ENCODE data around the gene C3orf80. TPM values are rescaled to one million over a fixed set of nuclear protein-coding genes. Genes with fewer than 3 reads are reported as not detected.

C3orf80 gene
- total and polyA plus RNA-seq, 10 of the 15 experiments (the other 5 are each of a cell fraction or from before 2014, with no cell fraction given): 0.02 to 0.04 TPM; not detected in 8

DNA sequence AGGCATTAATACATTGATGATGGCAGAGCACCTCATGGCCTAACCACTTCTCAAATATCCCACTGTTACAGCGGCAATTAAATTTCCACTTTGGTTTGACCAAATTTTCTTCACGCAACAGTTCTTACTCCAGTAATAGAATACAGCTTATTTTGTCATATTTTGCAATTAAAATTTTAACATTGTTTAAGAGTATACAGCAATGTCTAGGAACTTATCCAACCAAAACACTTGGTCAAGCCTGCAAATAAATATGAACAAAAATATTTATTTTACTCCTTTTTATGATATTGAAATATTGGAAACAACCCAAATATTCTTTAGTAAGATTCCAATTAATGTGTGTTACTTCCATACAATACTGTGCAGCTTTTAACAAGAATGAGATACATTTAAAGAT lies 45.3 kb upstream of the C3orf80 start:
- H3K27ac ChIP-seq (ENCODE audit: control insufficient read depth, insufficient read depth): no peak overlapping the region
- no peaks in the 10 kb centered on the region for H3K9me3 ChIP-seq (replicated peaks; ENCODE audit: control insufficient read depth, insufficient read depth, low read length)
- H3K4me3 ChIP-seq: no peak overlapping the region
- H4K20me1 ChIP-seq (ENCODE audit: control insufficient read depth, insufficient read depth): no peaks in the 10 kb centered on the region
- ChIA-PET RAD21 (ENCODE audit: unreplicated experiment) (no interaction called here), SMC1A (ENCODE audit: uncharacterized antibody, unreplicated experiment) (no interaction called here), POLR2A (no interaction called here), CTCF (no interaction called here)
- intact Hi-C loops (cut with micrococcal nuclease; ENCODE audit: unreplicated experiment): no loop called here
- H3K79me2 ChIP-seq (ENCODE audit: control insufficient read depth, insufficient read depth, low read length): no peaks in the 10 kb centered on the region
- DNase-seq (ENCODE audit: low read depth, low spot score) (no peak), ATAC-seq (no peak), FAIRE-seq (no peak)
- in situ Hi-C loops (cut with MboI): no loop called here
- BruUV-seq (replicated peaks): no TSS peak
- no peak overlapping the region for H2AFZ ChIP-seq (ENCODE audit: control insufficient read depth, low read depth, low read length)
- no peaks in the 10 kb centered on the region for H3K36me3 ChIP-seq (ENCODE audit: control insufficient read depth in 2 of 2, insufficient read depth in 2 of 2, low read length in 1 of 2)
- H3K9ac ChIP-seq (ENCODE audit: control insufficient read depth, insufficient read depth, low read length): no peak overlapping the region
- 68% methylated on average over 2 of the region's 2 CpGs for WGBS (ENCODE audit: insufficient coverage, insufficient replicate concordance, low lambda C conversion rate, missing lambda C conversion rate)
- H3K27me3 ChIP-seq (replicated peaks in 1 of 2; ENCODE audit: control insufficient read depth in 2 of 2, insufficient read depth in 2 of 2, low read length in 1 of 2): no peaks in the 10 kb centered on the region
- no peaks in the 10 kb centered on the region for H3K4me1 ChIP-seq (ENCODE audit: control insufficient read depth, insufficient read depth, low read length)
- no peak for TF ChIP-seq ZZZ3 (IDR thresholded peaks at IDR 0.05; ENCODE audit: control insufficient read depth, insufficient read length, low read depth)
- no peak for TF ChIP-seq BRCA1 (IDR thresholded peaks at IDR 0.05; ENCODE audit: low read depth, low read length)
- TF ChIP-seq ZSCAN29 (IDR thresholded peaks at IDR 0.05): no peak
- no peak overlapping the region for H3K4me2 ChIP-seq (ENCODE audit: control insufficient read depth, insufficient read depth)

DNA sequence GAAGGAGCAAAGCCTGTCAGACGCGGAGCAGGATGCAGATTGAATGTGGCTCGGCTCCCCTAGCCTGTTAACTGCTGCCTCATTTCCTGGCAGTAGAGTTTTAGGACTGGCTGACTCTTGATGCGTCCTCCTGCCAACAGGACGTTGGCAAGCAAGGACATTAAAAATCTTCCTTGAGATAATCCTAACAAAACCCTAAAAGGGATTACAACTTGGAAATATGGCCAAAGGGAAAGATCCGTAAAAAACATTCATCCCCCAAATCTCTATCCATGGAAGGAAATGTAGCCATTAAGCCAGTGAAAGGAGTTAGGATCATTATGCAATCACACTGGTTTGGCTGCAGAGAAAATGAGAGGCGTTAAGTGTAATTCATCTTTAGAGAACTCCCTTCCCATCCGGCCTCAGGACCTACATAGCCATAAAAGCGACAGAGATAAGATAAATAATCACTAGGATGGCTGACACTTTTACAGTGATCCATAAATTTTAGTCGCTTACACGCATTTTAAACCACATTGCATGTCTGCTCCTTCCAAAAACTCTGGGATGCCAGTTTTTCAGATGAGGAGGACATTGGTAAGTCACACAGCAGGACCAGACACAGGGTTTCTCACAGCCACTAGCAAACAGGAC lies 44.5 kb upstream of the C3orf80 start:
- H3K4me1 ChIP-seq (ENCODE audit: control insufficient read depth, insufficient read depth, low read length): no peaks in the 10 kb centered on the region
- intact Hi-C loops (cut with micrococcal nuclease; ENCODE audit: unreplicated experiment): no loop called here
- no peak overlapping the region for H3K9ac ChIP-seq (ENCODE audit: control insufficient read depth, insufficient read depth, low read length)
- in situ Hi-C loops (cut with MboI): no loop called here
- no peak overlapping the region for H3K4me3 ChIP-seq
- TF ChIP-seq TCF7 (IDR thresholded peaks at IDR 0.05; ENCODE audit: borderline replicate concordance): no peak
- no peak for TF ChIP-seq TBL1XR1 (IDR thresholded peaks at IDR 0.05; ENCODE audit: low read depth, low read length)
- no peak for TF ChIP-seq FOXK2 (IDR thresholded peaks at IDR 0.05)
- TF ChIP-seq, protein P1, sequence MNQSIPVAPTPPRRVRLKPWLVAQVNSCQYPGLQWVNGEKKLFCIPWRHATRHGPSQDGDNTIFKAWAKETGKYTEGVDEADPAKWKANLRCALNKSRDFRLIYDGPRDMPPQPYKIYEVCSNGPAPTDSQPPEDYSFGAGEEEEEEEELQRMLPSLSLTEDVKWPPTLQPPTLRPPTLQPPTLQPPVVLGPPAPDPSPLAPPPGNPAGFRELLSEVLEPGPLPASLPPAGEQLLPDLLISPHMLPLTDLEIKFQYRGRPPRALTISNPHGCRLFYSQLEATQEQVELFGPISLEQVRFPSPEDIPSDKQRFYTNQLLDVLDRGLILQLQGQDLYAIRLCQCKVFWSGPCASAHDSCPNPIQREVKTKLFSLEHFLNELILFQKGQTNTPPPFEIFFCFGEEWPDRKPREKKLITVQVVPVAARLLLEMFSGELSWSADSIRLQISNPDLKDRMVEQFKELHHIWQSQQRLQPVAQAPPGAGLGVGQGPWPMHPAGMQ (IDR thresholded peaks at IDR 0.05; ENCODE audit: borderline replicate concordance): no peak
- TF ChIP-seq ZZZ3 (IDR thresholded peaks at IDR 0.05; ENCODE audit: control insufficient read depth, insufficient read length, low read depth): no peak
- TF ChIP-seq KAT2A (conservative IDR thresholded peaks at IDR 0.05; ENCODE audit: control insufficient read depth, low read depth, low read length): no peak
- TF ChIP-seq PAX5 (IDR thresholded peaks at IDR 0.05; ENCODE audit: borderline replicate concordance, low read depth, low read length): no peak
- no peak for TF ChIP-seq CBX5 (IDR thresholded peaks at IDR 0.05; ENCODE audit: low read depth)
- 28% methylated on average over 11 of the region's 11 CpGs for WGBS (ENCODE audit: insufficient coverage, insufficient replicate concordance, low lambda C conversion rate, missing lambda C conversion rate)
- H3K27me3 ChIP-seq (replicated peaks in 1 of 2; ENCODE audit: control insufficient read depth in 2 of 2, insufficient read depth in 2 of 2, low read length in 1 of 2): no peaks in the 10 kb centered on the region
- POLR2A ChIA-PET: no interaction called here
- BruUV-seq (replicated peaks): no TSS peak
- RAD21 ChIA-PET (ENCODE audit: unreplicated experiment): no interaction called here
- no peaks in the 10 kb centered on the region for H3K79me2 ChIP-seq (ENCODE audit: control insufficient read depth, insufficient read depth, low read length)
- no peak overlapping the region for H2AFZ ChIP-seq (ENCODE audit: control insufficient read depth, low read depth, low read length)
- FAIRE-seq (no peak), ATAC-seq (no peak), DNase-seq (ENCODE audit: low read depth, low spot score) (no peak)
- H3K9me3 ChIP-seq (replicated peaks; ENCODE audit: control insufficient read depth, insufficient read depth, low read length): no peaks in the 10 kb centered on the region
- H3K36me3 ChIP-seq (ENCODE audit: control insufficient read depth in 2 of 2, insufficient read depth in 2 of 2, low read length in 1 of 2): no peaks in the 10 kb centered on the region
- H4K20me1 ChIP-seq (ENCODE audit: control insufficient read depth, insufficient read depth): no peaks in the 10 kb centered on the region
- CTCF ChIA-PET: no interaction called here
- SMC1A ChIA-PET (ENCODE audit: uncharacterized antibody, unreplicated experiment): interaction anchor here (0.8 kb wide), 1 partner anchor 36 kb away, joined by 3 read pairs; no protein-coding TSS in a partner anchor
- no peak overlapping the region for H3K27ac ChIP-seq (ENCODE audit: control insufficient read depth, insufficient read depth)
- H3K4me2 ChIP-seq (ENCODE audit: control insufficient read depth, insufficient read depth): no peak overlapping the region

Measured in GM12878 (cell line).